IPS-18a (cell line): ENCODE measurements around the gene URAD.

Experiments
- H3K27ac ChIP-seq: one replicate; pipeline ENCODE4 v1.5.1; 2013; ENCODE audit warnings: low read length
- H3K27me3 ChIP-seq: one replicate; pipeline ENCODE4 v1.6.1; 2013; ENCODE audit warnings: mild to moderate bottlenecking, low read length; ENCODE audit not compliant: control insufficient read depth, insufficient read depth
- H3K36me3 ChIP-seq: one replicate; pipeline ENCODE4 v1.6.1; 2013; ENCODE audit warnings: low read depth, low read length; ENCODE audit not compliant: control insufficient read depth
- H3K4me1 ChIP-seq: one replicate; pipeline ENCODE4 v1.6.1; 2013; ENCODE audit warnings: low read depth, low read length; ENCODE audit not compliant: control insufficient read depth
- H3K4me3 ChIP-seq: one replicate; pipeline ENCODE4 v1.5.1; 2013; ENCODE audit warnings: low read length
- H3K9ac ChIP-seq: one replicate; pipeline ENCODE4 v1.6.1; 2013; ENCODE audit warnings: mild to moderate bottlenecking, low read length, moderate library complexity
- H3K9me3 ChIP-seq: one replicate; pipeline ENCODE4 v1.6.1; 2013; ENCODE audit warnings: low read depth, low read length; ENCODE audit not compliant: control insufficient read depth

URAD gene

DNA sequence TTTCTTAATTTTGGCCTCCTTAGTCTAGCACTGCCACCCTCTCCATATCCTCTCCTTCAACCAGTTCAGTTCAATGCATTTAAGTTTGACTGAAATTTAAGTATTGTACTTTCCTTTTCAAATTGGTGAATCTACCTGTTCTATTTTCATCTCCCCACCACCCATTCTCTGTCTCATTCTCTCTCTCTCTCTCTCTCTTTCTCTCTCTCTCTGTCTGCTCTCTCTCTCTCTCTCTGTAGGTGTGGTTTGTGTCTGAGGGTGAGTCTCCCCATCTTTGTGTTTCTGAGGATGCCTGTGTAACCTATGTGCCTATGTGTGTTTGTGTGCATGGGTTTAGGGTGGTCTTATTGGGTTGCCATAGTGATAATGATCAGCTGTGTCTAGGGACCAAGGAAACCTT, 58.6 kb downstream of the URAD start:
- Histone ChIP-seq H3K9ac (no peak overlapping the region), H3K4me3 (no peak overlapping the region), H3K4me1 (peaks cover 4% of the 10 kb centered on the region), H3K27ac (no peak overlapping the region), H3K9me3 (no peaks in the 10 kb centered on the region), H3K27me3 (peaks cover 93% of the 10 kb centered on the region), H3K36me3 (no peaks in the 10 kb centered on the region)

DNA sequence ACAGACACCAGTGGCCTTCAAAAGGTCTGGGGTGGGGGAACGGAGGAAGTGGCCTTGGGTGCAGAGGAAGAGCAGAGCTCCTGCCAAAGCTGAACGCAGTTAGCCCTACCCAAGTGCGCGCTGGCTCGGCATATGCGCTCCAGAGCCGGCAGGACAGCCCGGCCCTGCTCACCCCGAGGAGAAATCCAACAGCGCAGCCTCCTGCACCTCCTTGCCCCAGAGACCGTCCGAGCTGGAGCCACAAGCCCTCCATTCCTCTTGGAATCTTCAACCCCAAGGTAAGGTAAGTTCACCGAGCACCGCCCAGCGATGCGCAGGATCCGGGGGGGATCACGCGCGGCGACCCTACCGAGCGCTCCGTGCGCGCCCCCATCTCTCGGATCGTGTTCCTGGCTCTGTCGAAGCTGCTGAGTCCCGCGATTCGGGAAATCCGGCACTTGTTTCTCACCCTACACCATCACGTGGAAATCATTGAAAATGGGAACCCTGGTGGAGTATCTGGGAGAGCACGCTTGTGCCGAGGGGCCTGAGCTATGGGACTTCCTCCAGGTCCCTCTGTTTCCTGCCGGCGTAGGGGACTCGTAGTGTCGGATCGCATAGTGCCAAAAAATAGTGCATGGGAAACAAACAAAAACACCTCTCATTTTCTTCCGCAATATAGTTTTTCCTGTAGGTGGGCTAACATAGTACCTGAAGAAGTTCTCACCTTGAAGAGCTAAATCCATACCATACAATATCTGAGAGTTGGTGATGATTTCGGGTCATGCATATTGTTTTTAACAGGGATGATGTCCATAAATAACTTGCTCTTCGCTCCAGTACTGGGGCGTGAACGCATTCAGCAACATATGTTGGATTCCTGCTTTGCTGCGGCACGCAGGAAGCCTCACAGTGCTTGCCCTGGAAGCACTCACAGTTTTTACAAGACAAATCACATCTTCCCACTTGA, 59.4 kb downstream of the URAD start:
- Histone ChIP-seq H3K4me3 (no peak overlapping the region), H3K36me3 (no peaks in the 10 kb centered on the region), H3K27me3 (peaks cover 100% of the 10 kb centered on the region)

DNA sequence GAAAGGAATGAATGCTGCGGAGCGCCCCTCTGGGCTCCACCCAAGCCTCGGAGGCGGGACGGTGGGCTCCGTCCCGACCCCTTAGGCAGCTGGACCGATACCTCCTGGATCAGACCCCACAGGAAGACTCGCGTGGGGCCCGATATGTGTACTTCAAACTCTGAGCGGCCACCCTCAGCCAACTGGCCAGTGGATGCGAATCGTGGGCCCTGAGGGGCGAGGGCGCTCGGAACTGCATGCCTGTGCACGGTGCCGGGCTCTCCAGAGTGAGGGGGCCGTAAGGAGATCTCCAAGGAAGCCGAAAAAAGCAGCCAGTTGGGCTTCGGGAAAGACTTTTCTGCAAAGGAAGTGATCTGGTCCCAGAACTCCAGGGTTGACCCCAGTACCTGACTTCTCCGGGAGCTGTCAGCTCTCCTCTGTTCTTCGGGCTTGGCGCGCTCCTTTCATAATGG, 60.1 kb downstream of the URAD start:
- H3K4me3 ChIP-seq: no peak overlapping the region
- H3K36me3 ChIP-seq: no peaks in the 10 kb centered on the region
- peaks cover 4% of the 10 kb centered on the region for H3K4me1 ChIP-seq
- no peak overlapping the region for H3K9ac ChIP-seq
- no peaks in the 10 kb centered on the region for H3K9me3 ChIP-seq
- no peak overlapping the region for H3K27ac ChIP-seq
- peaks cover 100% of the 10 kb centered on the region for H3K27me3 ChIP-seq

More for the DNA sequence above, 59.4 kb downstream of the URAD start:
- Histone ChIP-seq H3K27ac (no peak overlapping the region), H3K9me3 (no peaks in the 10 kb centered on the region), H3K4me1 (peaks cover 4% of the 10 kb centered on the region), H3K9ac (no peak overlapping the region)
